CD4-positive, alpha-beta T cell treated with Interleukin-15 for 4 hours (primary cell): Measurements from ENCODE around the gene WDR72.

Experiments used
- DNase-seq: peaks from one replicate; pipeline ENCODE4 v3.0.0-alpha.2; 2020; ENCODE audit warnings: low spot score

Gene WDR72

DNA sequence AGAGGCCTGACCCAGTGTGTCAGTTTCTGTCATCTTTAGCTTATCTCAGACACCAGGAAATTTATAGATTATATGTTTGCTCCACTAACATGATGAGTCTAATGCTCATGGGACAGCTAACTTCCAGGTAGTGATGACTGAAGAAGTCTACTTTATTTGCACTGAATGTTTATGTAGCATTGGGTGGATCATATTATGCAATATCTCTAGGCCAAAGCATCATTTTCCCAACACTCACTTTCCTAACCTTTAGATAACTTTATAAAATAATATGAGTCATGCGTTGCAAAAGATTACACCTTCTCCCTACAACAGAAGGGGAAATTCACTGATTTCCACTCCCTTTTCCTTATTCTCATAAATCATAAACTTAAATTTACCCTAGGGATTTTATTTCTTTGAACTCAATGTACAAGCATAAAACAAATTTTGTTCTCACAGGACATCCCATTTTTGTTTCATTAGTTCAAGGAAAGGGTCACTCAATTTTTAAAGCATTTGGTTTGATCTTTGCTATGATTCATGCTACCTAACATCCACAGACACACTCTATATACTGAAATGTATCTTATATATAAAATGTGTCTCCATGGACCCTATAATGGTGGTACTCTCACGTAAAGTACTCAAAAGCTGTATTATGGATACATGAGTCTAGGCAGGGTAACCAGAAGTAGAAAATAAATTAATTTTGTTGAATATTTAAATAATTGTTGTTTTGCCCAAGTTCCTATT lies 225.2 kb downstream of the WDR72 start:
- no peak for DNase-seq

- DNase-seq, result no peak
These were observed 228.7 kb downstream of the WDR72 start for GRCh38 chr15:53530761-53531160.

GRCh38 chr15:53527996-53528395 lies 231.5 kb downstream of the WDR72 start:
- DNase-seq, result no peak

DNA sequence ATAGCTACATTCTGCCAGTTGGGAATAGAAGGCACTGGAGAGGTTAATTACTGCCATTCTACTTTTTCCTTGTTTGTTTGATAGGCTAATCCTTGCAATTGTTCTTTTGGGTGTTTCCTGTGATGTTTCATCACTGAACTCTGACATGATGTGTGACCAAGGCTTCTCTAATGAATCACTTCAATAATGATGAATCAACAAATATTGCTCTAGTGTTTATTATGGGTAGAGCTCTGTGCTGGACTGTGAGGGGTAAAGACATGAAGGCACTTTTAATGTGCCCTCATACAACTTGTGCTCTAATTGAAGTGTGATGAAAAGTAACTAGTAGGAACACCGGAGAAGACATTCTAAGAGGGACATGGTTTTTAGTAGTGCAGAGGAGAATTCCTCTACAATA lies 233.6 kb downstream of the WDR72 start:
- no peak for DNase-seq

DNA sequence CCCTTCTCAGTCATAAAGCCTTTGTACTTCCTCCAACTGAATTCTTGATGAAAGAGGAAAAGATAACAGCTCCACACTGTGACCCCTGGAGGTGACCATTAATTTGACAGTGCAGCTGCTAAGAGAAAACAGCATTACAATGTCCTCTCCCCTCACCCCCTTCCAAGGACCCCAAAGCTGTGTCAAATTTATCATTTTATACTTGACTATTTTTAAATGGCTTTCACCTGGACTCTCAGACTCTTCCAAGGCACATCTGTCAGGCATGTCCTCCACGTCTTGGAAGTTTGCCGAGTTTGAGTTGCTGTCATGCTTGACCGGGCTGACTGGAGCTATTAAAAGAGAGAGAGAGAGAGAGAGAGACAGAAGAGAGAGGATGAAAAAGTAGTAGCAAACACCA lies 236.5 kb downstream of the WDR72 start:
- DNase-seq, result no peak

- DNase-seq, result no peak
These were observed 238.5 kb downstream of the WDR72 start for GRCh38 chr15:53520996-53521395.

DNA sequence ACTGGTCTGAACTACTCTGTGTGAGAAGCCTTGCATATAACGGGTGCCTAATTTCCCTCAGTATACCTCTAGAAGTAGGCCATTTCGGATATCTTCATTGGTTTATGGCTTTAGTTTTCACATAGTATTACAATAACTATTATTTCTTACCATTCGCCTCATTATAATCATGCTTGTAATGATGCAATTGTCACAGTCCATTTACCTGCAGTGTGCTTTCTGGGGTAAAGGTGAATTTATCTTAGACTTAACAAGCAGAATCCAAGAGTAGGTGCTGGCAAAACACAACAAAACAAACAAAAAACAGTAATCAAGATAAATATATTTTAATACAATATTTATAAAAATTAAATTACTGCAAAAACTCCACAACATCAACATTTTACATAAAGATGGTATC lies 246.0 kb downstream of the WDR72 start:
- no peak for DNase-seq

DNA sequence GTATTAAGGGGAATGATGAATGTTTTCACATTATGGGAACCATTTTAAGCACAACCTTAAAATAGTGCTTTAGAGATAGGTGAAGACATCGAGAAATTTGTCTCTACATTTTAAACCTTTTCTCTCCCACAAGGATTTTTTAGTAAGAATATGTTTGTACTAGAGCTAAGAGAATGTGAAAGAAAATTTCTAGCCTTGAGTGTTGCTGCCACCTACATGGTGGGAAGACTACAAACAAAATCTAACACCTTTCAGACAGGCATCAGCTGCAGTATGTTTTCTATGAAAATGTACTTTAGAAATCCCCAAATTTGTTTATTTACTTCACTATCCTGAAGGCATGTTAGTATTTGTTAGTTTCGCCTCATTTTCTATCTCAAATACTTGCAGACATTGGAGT lies 247.4 kb downstream of the WDR72 start:
- no peak for DNase-seq

DNA sequence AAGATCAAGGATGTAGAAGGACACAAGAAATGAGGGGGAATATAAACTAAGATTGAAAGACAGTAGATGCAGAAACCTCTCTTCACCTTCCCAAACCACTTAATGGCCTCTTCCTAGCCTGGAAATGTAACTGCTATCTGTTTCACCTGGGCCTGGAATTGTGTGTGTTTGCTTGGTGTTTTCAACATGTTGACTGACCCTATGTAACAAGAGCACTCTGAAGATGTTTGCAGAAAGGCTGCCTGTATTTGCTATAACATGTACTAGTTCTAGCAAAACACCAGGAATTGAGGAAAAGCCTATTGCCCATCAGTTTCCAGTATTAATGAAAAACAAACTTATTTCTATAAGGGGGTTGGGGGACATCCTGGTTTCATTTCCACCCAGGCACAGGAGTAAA lies 248.3 kb downstream of the WDR72 start:
- no peak for DNase-seq

- no peak for DNase-seq
These were observed 253.1 kb downstream of the WDR72 start for GRCh38 chr15:53506370-53506769.

DNA sequence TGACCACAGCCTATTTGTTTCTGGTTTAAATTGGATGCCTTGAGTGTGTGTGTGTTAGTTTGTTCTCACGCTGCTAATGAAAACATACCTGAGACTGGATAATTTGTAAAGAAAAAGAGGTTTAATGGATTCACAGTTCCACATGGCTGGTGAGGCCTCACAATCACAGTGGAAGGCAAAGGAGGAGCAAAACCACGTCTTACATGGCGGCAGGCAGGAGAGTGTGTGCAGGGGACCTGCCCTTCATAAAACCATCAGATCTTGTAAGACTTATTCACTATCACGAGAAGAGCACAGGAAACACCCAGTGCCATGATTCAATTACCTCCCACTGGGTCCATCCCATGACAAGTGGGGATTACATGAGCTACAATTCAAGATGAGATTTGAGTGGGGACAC lies 260.5 kb downstream of the WDR72 start:
- no peak for DNase-seq

DNA sequence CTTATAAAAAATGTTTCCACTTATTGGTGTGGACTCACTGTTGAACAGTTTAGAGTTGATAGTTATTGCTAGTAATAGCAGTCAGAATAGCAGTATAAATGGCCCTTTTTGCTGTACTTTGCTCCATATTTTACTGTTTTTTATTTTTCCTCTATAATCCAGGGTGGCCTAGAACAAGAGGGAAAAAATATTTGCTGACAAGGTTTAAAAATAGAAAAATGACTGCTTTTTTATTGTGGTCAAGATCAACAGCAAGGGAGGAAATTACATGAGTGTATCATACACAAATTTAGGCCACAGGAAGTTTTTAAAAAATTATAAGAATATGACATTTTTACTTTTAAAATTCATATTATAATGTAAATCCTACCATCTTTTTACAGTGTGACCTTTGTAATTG lies 269.1 kb downstream of the WDR72 start:
- DNase-seq, result no peak

DNA sequence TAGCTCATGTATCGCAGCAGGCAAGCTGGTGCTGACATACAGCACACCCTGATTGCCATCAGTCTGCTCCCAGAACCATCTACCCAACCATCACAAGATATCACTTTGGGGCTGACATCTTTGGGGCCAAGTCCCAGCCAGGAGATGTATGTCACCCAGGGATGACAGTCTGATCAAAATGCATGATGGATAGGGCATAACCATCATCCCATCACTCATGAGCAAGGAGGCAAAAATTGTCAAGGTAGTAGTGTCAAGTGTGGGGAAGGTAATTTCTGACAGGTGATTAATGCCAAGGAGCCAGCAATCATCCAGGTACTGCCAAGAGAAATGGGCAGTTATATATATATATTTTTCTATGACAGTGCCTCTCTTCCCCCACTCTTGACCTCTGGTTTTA lies 277.4 kb downstream of the WDR72 start:
- no peak for DNase-seq

- DNase-seq, result no peak
These were observed 281.3 kb downstream of the WDR72 start for GRCh38 chr15:53477981-53478766.

DNA sequence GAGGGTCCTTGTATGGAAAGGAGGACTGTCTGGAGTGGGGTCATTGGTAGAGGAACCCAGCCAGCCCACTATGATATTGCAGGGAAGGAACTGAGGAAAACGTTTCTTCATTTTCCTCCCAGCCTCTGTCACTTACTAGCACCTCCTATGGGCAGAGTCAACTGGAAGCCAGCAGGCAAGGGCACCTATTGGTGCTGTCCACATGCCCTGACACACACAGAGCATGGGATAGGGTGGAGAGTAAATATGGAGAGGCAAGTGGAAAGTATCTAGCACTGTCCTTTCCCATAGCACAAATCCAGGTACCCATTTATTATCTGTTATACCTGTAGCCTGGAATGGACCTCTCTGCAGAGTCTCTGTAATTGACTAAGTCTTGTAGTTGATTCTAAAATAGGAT lies 285.6 kb downstream of the WDR72 start:
- DNase-seq, result no peak

GRCh38 chr15:53473435-53473834 lies 286.0 kb downstream of the WDR72 start:
- no peak for DNase-seq

DNA sequence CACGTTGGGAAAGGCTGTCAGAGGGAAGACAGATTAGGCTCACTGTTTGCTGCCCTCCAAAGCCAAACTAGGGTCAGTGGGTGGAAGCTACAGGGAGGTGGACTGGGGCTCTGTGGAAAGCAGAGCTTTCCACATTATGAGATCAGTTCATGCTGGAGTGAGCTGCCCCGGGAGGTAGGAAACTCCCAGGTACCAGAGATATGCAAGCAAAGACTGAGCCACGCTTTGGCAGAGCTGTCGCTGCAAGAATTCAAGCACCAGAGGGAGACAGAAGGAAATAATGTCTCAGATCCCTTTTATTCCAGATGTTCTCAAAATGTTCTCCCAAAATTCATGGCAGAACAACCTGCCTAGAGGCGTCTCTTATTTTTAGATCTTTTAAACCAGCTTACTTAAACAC lies 286.6 kb downstream of the WDR72 start:
- no peak for DNase-seq

DNA sequence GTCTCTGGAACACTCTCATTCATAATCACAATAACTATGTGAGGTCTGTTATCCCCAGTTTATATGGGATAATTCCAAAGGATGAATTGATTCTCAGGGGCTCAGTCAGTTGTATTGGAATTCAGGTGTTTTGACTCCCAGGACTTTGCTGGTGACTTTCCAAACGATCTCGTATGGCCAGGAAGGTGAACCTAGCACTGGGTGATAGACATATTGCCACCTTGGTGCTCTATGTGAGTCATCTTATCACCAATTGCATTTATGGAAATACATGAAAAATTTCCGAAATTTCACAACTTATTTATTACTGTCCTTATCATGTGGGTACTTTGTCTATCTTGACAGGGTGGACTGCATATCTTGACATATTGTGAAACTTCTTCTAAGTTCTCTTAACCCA lies 287.3 kb downstream of the WDR72 start:
- no peak for DNase-seq

DNA sequence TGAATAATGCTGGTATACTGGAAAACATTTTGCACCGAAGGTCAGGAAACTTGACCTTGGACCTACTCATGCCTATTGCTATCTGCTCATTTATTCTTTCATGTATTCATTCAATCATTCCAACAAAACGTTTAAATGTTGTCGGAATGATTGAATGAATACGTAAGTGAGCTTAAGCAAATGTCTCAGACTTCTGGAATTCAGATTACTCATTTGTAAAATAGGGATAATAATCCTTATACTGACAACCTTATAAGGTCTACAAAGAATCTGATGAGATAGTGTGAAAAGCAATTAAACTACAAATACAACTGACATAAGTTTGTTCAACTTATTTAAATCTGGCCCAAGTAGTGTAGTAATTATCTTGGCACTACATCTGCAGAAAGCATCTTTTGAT lies 288.7 kb downstream of the WDR72 start:
- no peak for DNase-seq

DNA sequence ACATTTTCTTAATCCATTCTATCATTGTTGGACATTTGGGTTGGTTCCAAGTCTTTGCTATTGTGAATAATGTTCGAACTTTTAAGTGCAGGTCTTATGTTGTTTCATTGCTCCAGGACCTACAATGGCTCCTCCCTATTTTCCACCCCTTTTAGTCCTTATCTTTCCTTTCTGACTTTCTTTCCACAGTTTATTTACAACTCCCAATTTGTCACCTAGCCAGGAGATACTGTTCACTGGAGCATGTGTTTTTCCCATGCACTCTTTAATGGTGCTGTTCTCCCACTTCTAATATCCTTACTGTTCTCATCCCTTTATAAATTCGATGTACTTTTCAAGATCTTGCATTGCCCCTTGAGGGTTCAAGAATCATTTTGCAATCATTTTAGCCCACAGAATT lies 290.0 kb downstream of the WDR72 start:
- DNase-seq, result no peak
